ENCODE data around the gene HRC. TPM values are rescaled to one million over a fixed set of nuclear protein-coding genes. Genes with fewer than 3 reads are reported as not detected.

HRC gene
- total and polyA plus RNA-seq, 2 of the 8 experiments (the other 6 are each of a cell fraction or from before 2014, with no cell fraction given), result 2.3 to 2.6 TPM

DNA sequence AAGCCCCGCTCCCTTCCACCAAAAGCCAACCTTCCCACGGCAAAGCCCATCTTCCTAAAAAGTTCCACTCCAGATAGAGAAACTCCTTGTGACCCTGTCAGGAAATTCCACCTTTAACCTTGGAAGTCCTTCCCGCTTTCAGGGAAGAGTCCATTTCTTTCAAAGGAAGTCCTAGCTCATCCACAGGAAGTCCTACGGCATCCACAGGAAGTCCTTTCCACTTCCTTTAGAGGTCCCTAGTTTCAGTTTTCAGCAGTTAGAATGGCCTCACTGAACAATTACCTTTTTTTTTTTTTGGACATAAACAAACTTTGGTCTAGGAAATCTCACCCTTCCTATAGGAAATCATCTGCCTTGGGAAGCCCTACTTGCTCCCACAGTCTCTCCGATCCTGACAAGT is 34.1 kb upstream of the HRC start:
- Histone ChIP-seq H4K20me1 (replicated peaks in 1 of 2; ENCODE audit: control insufficient read depth in 1 of 2, insufficient read depth in 2 of 2, low read length in 2 of 2) (peaks cover 0 to 1% of the 10 kb centered on the region in 2 experiments), H3K23ac (ENCODE audit: insufficient read length) (no peak overlapping the region), H3K27ac (ENCODE audit: low read depth, low read length) (no peak overlapping the region), H3K79me1 (ENCODE audit: low read depth, low read length) (no peaks in the 10 kb centered on the region; the same call in 1 of the 2 replicates), H3K4ac (replicated peaks; ENCODE audit: insufficient read length, low read depth, low read length) (no peak overlapping the region), H3K23me2 (ENCODE audit: low read depth, low read length) (no peaks in the 10 kb centered on the region), H2BK5ac (ENCODE audit: low read depth, low read length) (no peak overlapping the region), H2AFZ (ENCODE audit: low read length) (no peak overlapping the region), H3K56ac (replicated peaks; ENCODE audit: insufficient read length, low read depth, low read length) (no peak overlapping the region), H3K4me1 (replicated peaks in 1 of 4; ENCODE audit: control insufficient read depth in 3 of 4, insufficient read depth in 4 of 4, low read length in 3 of 4) (no peaks in the 10 kb centered on the region; a peak in 1 of 7 replicates), H2BK120ac (replicated peaks; ENCODE audit: low read depth, low read length) (no peak overlapping the region), H4K5ac (ENCODE audit: insufficient read length, low read depth, low read length) (no peak overlapping the region), H2BK15ac (ENCODE audit: low read length) (no peak overlapping the region), H3K4me3 (ENCODE audit: extremely low read depth in 1 of 4, insufficient read depth in 2 of 4, low read depth in 3 of 4, low read length in 4 of 4) (no peak overlapping the region), H4K91ac (replicated peaks; ENCODE audit: insufficient read length, low read length) (no peak overlapping the region), H3K18ac (ENCODE audit: extremely low read depth, low read length) (no peak overlapping the region), H3K4me2 (ENCODE audit: insufficient read depth in 1 of 2, low read depth in 2 of 2, low read length in 2 of 2) (no peak overlapping the region), H3K9me3 (ENCODE audit: insufficient read depth in 2 of 2, low read depth in 1 of 2, low read length in 1 of 2) (no peaks in the 10 kb centered on the region), H4K8ac (ENCODE audit: extremely low read depth, insufficient read depth, low read length) (no peak overlapping the region), H2AK5ac (ENCODE audit: low read depth, low read length) (no peak overlapping the region), H3K36me3 (ENCODE audit: control insufficient read depth in 2 of 4, insufficient read depth in 4 of 4, low read length in 3 of 4) (no peaks in the 10 kb centered on the region; a peak in 1 of 8 replicates), H2BK12ac (ENCODE audit: low read depth, low read length) (no peak overlapping the region), H3K14ac (ENCODE audit: insufficient read length) (no peak overlapping the region), H3K9ac (replicated peaks in 1 of 4; ENCODE audit: extremely low read depth in 1 of 4, low read depth in 3 of 4, low read length in 3 of 4) (no peak overlapping the region), H3K79me2 (ENCODE audit: control insufficient read depth in 1 of 2, insufficient read depth in 2 of 2, low read length in 2 of 2) (no peaks in the 10 kb centered on the region), H3K27me3 (replicated peaks in 1 of 4; ENCODE audit: control insufficient read depth in 3 of 4, extremely low read depth in 1 of 4, insufficient read depth in 3 of 4, low read length in 3 of 4) (no peaks in the 10 kb centered on the region), H2BK20ac (ENCODE audit: low read length) (no peak overlapping the region)
- 89% methylated on average over 5 of the region's 5 CpGs; no CpG with 5 or more reads in 1 of the 2 experiments for WGBS, 2 experiments (ENCODE audit: extremely low coverage in 1 of 2, insufficient coverage in 1 of 2, insufficient read length in 1 of 2, insufficient replicate concordance in 2 of 2, low coverage in 1 of 2, low lambda C conversion rate in 2 of 2, missing lambda C conversion rate in 1 of 2)
- ChIA-PET POLR2A (ENCODE audit: partially characterized antibody) (interaction anchor here (0.6 to 1.2 kb wide), 4 partner anchors 10 to 56 kb away, joined by 3 to 5 read pairs (median 3); no protein-coding TSS in a partner anchor), CTCF (ENCODE audit: partially characterized antibody) (interaction anchor here (0.6 to 7.0 kb wide), 8 partner anchors 9 to 1501 kb away, joined by 3 to 66 read pairs (median 4); no protein-coding TSS in a partner anchor)
- DNase-seq (ENCODE audit: low read depth in 1 of 2, low spot score in 2 of 2), result no peak
- FAIRE-seq, result no peak
- TF ChIP-seq HDAC2 (IDR thresholded peaks at IDR 0.05; ENCODE audit: borderline replicate concordance in 1 of 2, low read depth in 2 of 2, low read length in 2 of 2) (no peak), SUZ12 (IDR thresholded peaks at IDR 0.05; ENCODE audit: low read length) (no peak), KDM4A (IDR thresholded peaks at IDR 0.05; ENCODE audit: low read depth, low read length, severe bottlenecking) (no peak), ATF3 (IDR thresholded peaks at IDR 0.05; ENCODE audit: insufficient read depth, low read depth, low read length) (no peak)

All from H1 (cell line).